HEK293 (cell line): ENCODE data around the gene PTGR1.

Experiments
- CTCF ChIA-PET: fragments of 350-600 bp; formaldehyde crosslinking; extraction: SDS; loops from one replicate; lab custom pipeline; 2021; ENCODE audit warnings: antibody characterized with exemption; lab: Yijun Ruan, JAX
- POLR2A ChIA-PET: fragments of 300-600 bp; formaldehyde crosslinking; extraction: SDS; loops from one replicate; lab custom pipeline; 2020; ENCODE audit warnings: antibody characterized with exemption, inconsistent platforms; lab: Yijun Ruan, JAX
- H3K27ac ChIP-seq: fragments of 200-500 bp; sonication (Bioruptor generic); 2 replicates; pipeline ENCODE4 v1.5.1; 2014; ENCODE audit warnings: low read depth, low read length, control low read depth, inconsistent platforms; ENCODE audit errors: extremely low read depth
- H3K36me3 ChIP-seq, 2 experiments: fragments of 200-500 bp in 1 of 2; sonication (Bioruptor generic) in 1 of 2; 1 replicate in 1 of 2; 2 replicates in 1 of 2; pipeline ENCODE4 v1.5.1; 2014 to 2017; ENCODE audit warnings: inconsistent platforms in 2 of 2, low read length in 2 of 2; ENCODE audit not compliant: control insufficient read depth in 2 of 2, insufficient read depth in 1 of 2
- H3K4me1 ChIP-seq: fragments of 200-500 bp; sonication (Bioruptor generic); 2 replicates; pipeline ENCODE4 v1.5.1; 2014; ENCODE audit warnings: mild to moderate bottlenecking, low read length, inconsistent platforms; ENCODE audit not compliant: control insufficient read depth, insufficient read depth
- H3K4me3 ChIP-seq: 2 replicates; pipeline ENCODE4 v1.5.1; 2011; ENCODE audit warnings: low read depth, mild to moderate bottlenecking, control low read depth, low read length, moderate library complexity
- H3K9me3 ChIP-seq: fragments of 200-500 bp; sonication (Bioruptor generic); 2 replicates; pipeline ENCODE4 v1.5.1; 2014; ENCODE audit warnings: low read depth, low read length, inconsistent platforms; ENCODE audit not compliant: control insufficient read depth, insufficient read depth
- KLF8 ChIP-seq: fragments of 450-650 bp; formaldehyde crosslinking; IDR thresholded peaks from 2 replicates; pipeline ENCODE4 v1.5.1; 2016; ENCODE audit warnings: missing biosample characterization, missing genetic modification characterization
- MYNN ChIP-seq: fragments of 450-650 bp; formaldehyde crosslinking; IDR thresholded peaks from 2 replicates; pipeline ENCODE4 v1.5.1; 2016; ENCODE audit warnings: missing biosample characterization, missing genetic modification characterization, borderline replicate concordance
- ZFP69B ChIP-seq: fragments of 450-650 bp; formaldehyde crosslinking; IDR thresholded peaks from 2 replicates; pipeline ENCODE4 v1.5.1; 2016; ENCODE audit warnings: missing biosample characterization, missing genetic modification characterization
- ZNF133 ChIP-seq: fragments of 450-650 bp; formaldehyde crosslinking; IDR thresholded peaks from 2 replicates; pipeline ENCODE4 v1.5.1; 2016; ENCODE audit warnings: missing biosample characterization, missing genetic modification characterization
- ZNF157 ChIP-seq: fragments of 450-650 bp; formaldehyde crosslinking; IDR thresholded peaks from 2 replicates; pipeline ENCODE4 v1.5.1; 2016; ENCODE audit warnings: missing biosample characterization, missing genetic modification characterization
- ZNF16 ChIP-seq: fragments of 450-650 bp; formaldehyde crosslinking; IDR thresholded peaks from 2 replicates; pipeline ENCODE4 v1.5.1; 2016; ENCODE audit warnings: low read depth, missing biosample characterization, missing genetic modification characterization
- ZNF169 ChIP-seq: fragments of 450-650 bp; formaldehyde crosslinking; IDR thresholded peaks from 2 replicates; pipeline ENCODE4 v1.5.1; 2016; ENCODE audit warnings: missing biosample characterization, missing genetic modification characterization
- ZNF184 ChIP-seq: fragments of 450-650 bp; IDR thresholded peaks from 2 replicates; pipeline ENCODE4 v1.5.1; 2018; ENCODE audit warnings: missing biosample characterization, mild to moderate bottlenecking, missing genetic modification characterization
- ZNF19 ChIP-seq: fragments of 450-650 bp; formaldehyde crosslinking; IDR thresholded peaks from 2 replicates; pipeline ENCODE4; 2016; ENCODE audit warnings: missing biosample characterization, missing genetic modification characterization, low read depth
- ZNF248 ChIP-seq: fragments of 450-650 bp; formaldehyde crosslinking; IDR thresholded peaks from 2 replicates; pipeline ENCODE4 v1.5.1; 2017; ENCODE audit warnings: missing biosample characterization, missing genetic modification characterization
- ZNF302 ChIP-seq: fragments of 450-650 bp; formaldehyde crosslinking; IDR thresholded peaks from 2 replicates; pipeline ENCODE4 v1.5.1; 2016; ENCODE audit warnings: missing biosample characterization, missing genetic modification characterization, low read depth
- ZNF366 ChIP-seq: fragments of 450-650 bp; formaldehyde crosslinking; conservative IDR thresholded peaks from 2 replicates; pipeline ENCODE4 v1.5.1; 2016; ENCODE audit warnings: missing biosample characterization, missing genetic modification characterization
- ZNF391 ChIP-seq: fragments of 450-650 bp; formaldehyde crosslinking; IDR thresholded peaks from 2 replicates; pipeline ENCODE4 v1.5.1; 2016; ENCODE audit warnings: low read depth, missing biosample characterization, missing genetic modification characterization, borderline replicate concordance
- ZNF501 ChIP-seq: fragments of 450-650 bp; formaldehyde crosslinking; IDR thresholded peaks from 2 replicates; pipeline ENCODE4 v1.5.1; 2016; ENCODE audit warnings: missing biosample characterization, missing genetic modification characterization
- ZNF560 ChIP-seq: fragments of 450-650 bp; formaldehyde crosslinking; IDR thresholded peaks from 2 replicates; pipeline ENCODE4 v1.5.1; 2017; ENCODE audit warnings: missing biosample characterization, missing genetic modification characterization, borderline replicate concordance
- ZNF571 ChIP-seq: fragments of 450-650 bp; formaldehyde crosslinking; IDR thresholded peaks from 2 replicates; pipeline ENCODE4 v1.5.0; 2017; ENCODE audit warnings: missing biosample characterization, missing genetic modification characterization
- TF ChIP-seq, protein P1 (sequence below): fragments of 450-650 bp; formaldehyde crosslinking; IDR thresholded peaks from 2 replicates; pipeline ENCODE4 v1.5.1; 2017; ENCODE audit warnings: missing biosample characterization, missing genetic modification characterization
- TF ChIP-seq, protein P2 (sequence below): fragments of 450-650 bp; formaldehyde crosslinking; IDR thresholded peaks from 2 replicates; pipeline ENCODE4 v1.5.1; 2016; ENCODE audit warnings: missing biosample characterization, missing genetic modification characterization
- TF ChIP-seq, protein P3 (sequence below): fragments of 450-650 bp; formaldehyde crosslinking; IDR thresholded peaks from 2 replicates; pipeline ENCODE4 v1.5.1; 2017; ENCODE audit warnings: missing biosample characterization, missing genetic modification characterization

The PTGR1 gene

DNA sequence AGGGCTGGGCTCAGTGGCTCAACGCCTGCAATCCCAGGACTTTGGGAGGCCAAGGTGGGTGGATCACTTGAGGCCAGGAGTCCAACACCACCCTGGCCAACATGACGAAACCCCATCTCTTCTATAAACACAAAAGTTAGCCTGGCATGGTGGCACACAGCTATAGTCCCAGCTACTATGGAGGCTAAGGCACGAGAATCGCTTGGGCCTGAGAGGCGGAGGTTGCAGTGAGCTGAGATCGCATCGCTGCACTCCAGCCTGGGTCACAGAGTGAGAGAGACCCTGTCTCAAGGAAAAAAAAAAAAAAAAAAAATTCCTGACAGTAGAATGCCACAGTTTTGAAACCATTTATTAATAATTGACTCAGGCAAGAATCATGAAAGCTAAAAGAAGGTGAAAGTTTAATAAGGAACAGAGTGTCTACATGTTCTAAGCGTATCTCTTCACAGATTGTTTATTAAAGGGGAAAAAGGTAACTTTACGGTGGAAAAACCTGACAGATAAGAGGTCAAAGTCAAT lies 5.7 kb upstream of the PTGR1 start:
- ChIA-PET POLR2A (interaction anchor here (1.2 kb wide), 1 partner anchor 26 kb away, joined by 6 read pairs; the partner anchor contains the start of gene DNAJC25), CTCF (interaction anchor here (0.7 kb wide), 1 partner anchor 136 kb away, joined by 3 read pairs; no protein-coding TSS in a partner anchor)

DNA sequence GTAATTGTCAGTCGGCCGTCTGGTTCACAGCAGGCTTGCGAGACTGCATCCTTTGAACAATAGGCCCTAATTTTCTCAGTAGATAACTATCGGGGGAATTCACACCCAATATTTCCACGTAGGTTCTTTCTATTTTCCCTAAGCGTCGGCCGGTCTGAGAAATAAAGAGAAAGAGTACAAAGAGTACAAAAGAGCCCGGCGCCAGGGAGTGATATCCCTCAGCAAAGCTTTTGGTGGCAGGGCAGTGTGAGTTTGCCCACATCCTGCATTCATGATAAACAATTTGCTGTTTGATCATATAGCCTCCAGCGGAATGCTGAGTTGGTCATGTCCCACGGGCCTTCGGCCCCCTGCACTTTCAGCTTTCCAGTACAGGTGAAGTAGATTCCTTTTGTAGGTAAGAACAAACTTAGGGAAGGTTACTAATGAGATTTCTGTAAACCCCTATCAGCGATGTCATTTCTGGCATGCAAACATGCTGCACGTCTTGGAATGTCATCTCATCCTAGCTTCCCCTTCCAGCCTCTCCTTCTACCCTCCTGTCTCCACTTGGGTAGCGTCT lies 4.7 kb upstream of the PTGR1 start:
- no peak overlapping the region for H3K4me3 ChIP-seq
- no peak for TF ChIP-seq KLF8
- TF ChIP-seq ZNF302 (tag by site-specific recombination), result no peak
- TF ChIP-seq ZNF184 (tag by site-specific recombination), result no peak
- no peak for TF ChIP-seq ZNF391 (tag by site-specific recombination)
- TF ChIP-seq ZNF16, result no peak
- H3K4me1 ChIP-seq, result peaks cover 5% of the 10 kb centered on the region; the same call in 1 of the 2 replicates
- H3K36me3 ChIP-seq, result no peaks in the 10 kb centered on the region
- H3K9me3 ChIP-seq, result no peaks in the 10 kb centered on the region
- POLR2A ChIA-PET, result interaction anchor here (1.2 kb wide), 1 partner anchor 27 kb away, joined by 6 read pairs; the partner anchor contains the start of gene DNAJC25
- no peak overlapping the region for H3K27ac ChIP-seq
- CTCF ChIA-PET, result interaction anchor here (0.6 to 1.3 kb wide), 2 partner anchors 9 to 68 kb away, joined by 3 to 4 read pairs; no protein-coding TSS in a partner anchor

More for the DNA sequence above, 5.7 kb upstream of the PTGR1 start:
- no peak overlapping the region for H3K4me3 ChIP-seq
- H3K36me3 ChIP-seq, result no peaks in the 10 kb centered on the region
- no peak overlapping the region for H3K27ac ChIP-seq
- H3K9me3 ChIP-seq, result no peaks in the 10 kb centered on the region
- H3K4me1 ChIP-seq, result peaks cover 5% of the 10 kb centered on the region; the same call in 1 of the 2 replicates
- no peak for TF ChIP-seq ZNF19 (tag by site-specific recombination)
- no peak for TF ChIP-seq ZNF169
- TF ChIP-seq, protein P1, sequence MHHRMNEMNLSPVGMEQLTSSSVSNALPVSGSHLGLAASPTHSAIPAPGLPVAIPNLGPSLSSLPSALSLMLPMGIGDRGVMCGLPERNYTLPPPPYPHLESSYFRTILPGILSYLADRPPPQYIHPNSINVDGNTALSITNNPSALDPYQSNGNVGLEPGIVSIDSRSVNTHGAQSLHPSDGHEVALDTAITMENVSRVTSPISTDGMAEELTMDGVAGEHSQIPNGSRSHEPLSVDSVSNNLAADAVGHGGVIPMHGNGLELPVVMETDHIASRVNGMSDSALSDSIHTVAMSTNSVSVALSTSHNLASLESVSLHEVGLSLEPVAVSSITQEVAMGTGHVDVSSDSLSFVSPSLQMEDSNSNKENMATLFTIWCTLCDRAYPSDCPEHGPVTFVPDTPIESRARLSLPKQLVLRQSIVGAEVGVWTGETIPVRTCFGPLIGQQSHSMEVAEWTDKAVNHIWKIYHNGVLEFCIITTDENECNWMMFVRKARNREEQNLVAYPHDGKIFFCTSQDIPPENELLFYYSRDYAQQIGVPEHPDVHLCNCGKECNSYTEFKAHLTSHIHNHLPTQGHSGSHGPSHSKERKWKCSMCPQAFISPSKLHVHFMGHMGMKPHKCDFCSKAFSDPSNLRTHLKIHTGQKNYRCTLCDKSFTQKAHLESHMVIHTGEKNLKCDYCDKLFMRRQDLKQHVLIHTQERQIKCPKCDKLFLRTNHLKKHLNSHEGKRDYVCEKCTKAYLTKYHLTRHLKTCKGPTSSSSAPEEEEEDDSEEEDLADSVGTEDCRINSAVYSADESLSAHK, result no peak
- no peak for TF ChIP-seq ZNF560 (tag by site-specific recombination)
- no peak for TF ChIP-seq MYNN
- TF ChIP-seq, protein P2, sequence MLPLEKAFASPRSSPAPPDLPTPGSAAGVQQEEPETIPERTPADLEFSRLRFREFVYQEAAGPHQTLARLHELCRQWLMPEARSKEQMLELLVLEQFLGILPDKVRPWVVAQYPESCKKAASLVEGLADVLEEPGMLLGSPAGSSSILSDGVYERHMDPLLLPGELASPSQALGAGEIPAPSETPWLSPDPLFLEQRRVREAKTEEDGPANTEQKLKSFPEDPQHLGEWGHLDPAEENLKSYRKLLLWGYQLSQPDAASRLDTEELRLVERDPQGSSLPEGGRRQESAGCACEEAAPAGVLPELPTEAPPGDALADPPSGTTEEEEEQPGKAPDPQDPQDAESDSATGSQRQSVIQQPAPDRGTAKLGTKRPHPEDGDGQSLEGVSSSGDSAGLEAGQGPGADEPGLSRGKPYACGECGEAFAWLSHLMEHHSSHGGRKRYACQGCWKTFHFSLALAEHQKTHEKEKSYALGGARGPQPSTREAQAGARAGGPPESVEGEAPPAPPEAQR (tag by site-specific recombination), result no peak
- no peak for TF ChIP-seq ZNF571 (tag by site-specific recombination)
- TF ChIP-seq ZNF501 (tag by site-specific recombination), result no peak
- no peak for TF ChIP-seq ZNF133 (tag by site-specific recombination)
- TF ChIP-seq ZNF157, result no peak
- TF ChIP-seq ZNF366 (tag by site-specific recombination), result no peak
- TF ChIP-seq ZFP69B (tag by site-specific recombination), result no peak
- TF ChIP-seq, protein P3, sequence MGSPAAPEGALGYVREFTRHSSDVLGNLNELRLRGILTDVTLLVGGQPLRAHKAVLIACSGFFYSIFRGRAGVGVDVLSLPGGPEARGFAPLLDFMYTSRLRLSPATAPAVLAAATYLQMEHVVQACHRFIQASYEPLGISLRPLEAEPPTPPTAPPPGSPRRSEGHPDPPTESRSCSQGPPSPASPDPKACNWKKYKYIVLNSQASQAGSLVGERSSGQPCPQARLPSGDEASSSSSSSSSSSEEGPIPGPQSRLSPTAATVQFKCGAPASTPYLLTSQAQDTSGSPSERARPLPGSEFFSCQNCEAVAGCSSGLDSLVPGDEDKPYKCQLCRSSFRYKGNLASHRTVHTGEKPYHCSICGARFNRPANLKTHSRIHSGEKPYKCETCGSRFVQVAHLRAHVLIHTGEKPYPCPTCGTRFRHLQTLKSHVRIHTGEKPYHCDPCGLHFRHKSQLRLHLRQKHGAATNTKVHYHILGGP (tag by site-specific recombination), result no peak
- TF ChIP-seq ZNF248, result no peak
- TF ChIP-seq, all 188 proteins: peak for 0
